Neural progenitor cell (in vitro differentiated cells): Measurements from ENCODE around the gene GPR50. TPM values are rescaled to one million over a fixed set of nuclear protein-coding genes. Genes with fewer than 3 reads are reported as not detected.

ENCODE experiments used
- DNase-seq: peaks from one replicate; pipeline ENCODE4 v3.0.0-alpha.2; 2016; ENCODE audit warnings: low spot score
- H2AFZ ChIP-seq: fragments of 200-600 bp; sonication (generic); replicated peaks from 2 replicates; pipeline ENCODE4 v1.6.1; 2016; ENCODE audit warnings: antibody characterized with exemption
- H3F3A ChIP-seq: fragments of 200-600 bp; sonication (generic); 2 replicates; pipeline ENCODE4 v1.6.1; 2016; ENCODE audit warnings: antibody characterized with exemption, low read depth
- H3K27ac ChIP-seq: fragments of 200-600 bp; sonication (generic); 2 replicates; pipeline ENCODE4 v1.5.1; 2016; ENCODE audit warnings: mild to moderate bottlenecking
- H3K27me3 ChIP-seq: fragments of 200-600 bp; sonication (generic); 2 replicates; pipeline ENCODE4 v1.6.1; 2016; ENCODE audit warnings: mild to moderate bottlenecking, moderate library complexity
- H3K36me3 ChIP-seq: fragments of 200-600 bp; sonication (generic); 2 replicates; pipeline ENCODE4 v1.5.1; 2016
- H3K4me1 ChIP-seq: fragments of 200-600 bp; sonication (generic); 2 replicates; pipeline ENCODE4 v1.6.1; 2016; ENCODE audit warnings: mixed run types
- H3K4me2 ChIP-seq: fragments of 200-600 bp; sonication (generic); 2 replicates; pipeline ENCODE4 v1.6.1; 2016
- H3K4me3 ChIP-seq: fragments of 200-600 bp; sonication (generic); 2 replicates; pipeline ENCODE4 v1.5.1; 2016
- H3K79me2 ChIP-seq: fragments of 200-600 bp; sonication (generic); 2 replicates; pipeline ENCODE4 v1.6.1; 2016; ENCODE audit warnings: low read depth
- H3K9ac ChIP-seq: fragments of 200-600 bp; sonication (generic); 2 replicates; pipeline ENCODE4 v1.6.1; 2016
- H3K9me3 ChIP-seq: fragments of 200-600 bp; sonication (generic); 2 replicates; pipeline ENCODE4 v1.5.1; 2016; ENCODE audit warnings: low read depth
- H4K20me1 ChIP-seq: fragments of 200-600 bp; sonication (generic); 2 replicates; pipeline ENCODE4 v1.6.1; 2016; ENCODE audit warnings: low read depth
- H3K27ac Mint-ChIP-seq: 3 replicates; pipeline ENCODE4 v1.8.0; 2021; ENCODE audit warnings: mixed read lengths
- H3K27me3 Mint-ChIP-seq: 2 replicates; pipeline ENCODE4 v1.8.0; 2022; ENCODE audit warnings: low read depth, mild to moderate bottlenecking, inconsistent platforms, moderate library complexity, mixed read lengths; ENCODE audit not compliant: insufficient read depth
- H3K36me3 Mint-ChIP-seq: 3 replicates; pipeline ENCODE4 v1.8.0; 2021; ENCODE audit warnings: mixed read lengths
- H3K4me1 Mint-ChIP-seq: 3 replicates; pipeline ENCODE4 v1.8.0; 2021; ENCODE audit warnings: mixed read lengths
- H3K4me3 Mint-ChIP-seq: 3 replicates; pipeline ENCODE4 v1.8.0; 2021; ENCODE audit warnings: mild to moderate bottlenecking, moderate library complexity, mixed read lengths
- H3K9me3 Mint-ChIP-seq: 3 replicates; pipeline ENCODE4 v1.8.0; 2020; ENCODE audit warnings: mixed read lengths
- EZH2 ChIP-seq: fragments of 200-600 bp; sonication (generic); IDR thresholded peaks from 2 replicates; pipeline ENCODE4 v1.6.1; 2017; ENCODE audit warnings: antibody characterized with exemption, mild to moderate bottlenecking, moderate library complexity
- EZH2phosphoT487 ChIP-seq: fragments of 200-600 bp; sonication (generic); IDR thresholded peaks from 2 replicates; pipeline ENCODE4 v1.6.1; 2017; ENCODE audit warnings: antibody characterized with exemption
- microRNA-seq: library from miRNA; unstranded; fragments of <30 nt; microRNA quantifications from one replicate; pipeline ENCODE4, GENCODE V29; 2016
- small RNA-seq: library from RNA; depleted of rRNA; stranded (forward); fragments of <200 nt; gene quantifications from one replicate; pipeline ENCODE3, GENCODE V24; 2015
- total RNA-seq: library from RNA; depleted of rRNA; stranded (reverse); fragments of >200 nt; gene quantifications from 2 replicates; pipeline ENCODE4 v1.2.3, GENCODE V29; 2015; ENCODE audit warnings: low replicate concordance
- TF ChIP-seq, protein P1 (sequence below): fragments of 200-600 bp; sonication (generic); IDR thresholded peaks from 2 replicates; pipeline ENCODE4 v1.5.1; 2017; ENCODE audit warnings: antibody characterized with exemption, mild to moderate bottlenecking

GPR50 gene
- total RNA-seq, 1 donor from 2014 or later, result 0.47 TPM

DNA sequence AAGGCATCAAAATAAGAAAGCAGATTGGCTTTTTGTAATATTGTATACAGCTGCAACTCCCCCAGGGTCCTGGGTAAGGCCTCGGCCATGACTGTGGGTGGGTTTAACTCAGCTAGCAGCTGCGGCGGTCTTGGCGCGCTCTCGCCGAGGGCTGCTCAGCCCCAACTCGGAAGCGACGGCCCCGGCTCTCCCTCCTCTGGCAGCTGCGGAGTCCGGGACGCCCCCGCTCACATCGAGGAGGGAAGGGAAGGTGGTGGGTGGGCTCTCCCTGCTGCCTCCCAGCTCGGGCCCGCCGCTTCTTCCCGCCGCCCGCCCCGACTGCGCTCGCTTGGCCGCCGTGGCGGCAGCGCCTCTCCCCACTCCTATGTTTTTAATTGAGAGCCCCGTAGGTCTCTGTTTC is 51.2 kb downstream of the GPR50 start:
- Histone ChIP-seq H3F3A (no peaks in the 10 kb centered on the region), H3K4me1 (no peaks in the 10 kb centered on the region), H3K36me3 (no peaks in the 10 kb centered on the region), H4K20me1 (no peaks in the 10 kb centered on the region), H3K27ac (no peak overlapping the region), H3K27me3 (peaks cover 25% of the 10 kb centered on the region), H3K9me3 (no peaks in the 10 kb centered on the region), H3K4me2 (no peak overlapping the region), H2AFZ (no peak overlapping the region), H3K79me2 (no peaks in the 10 kb centered on the region), H3K9ac (no peak overlapping the region), H3K4me3 (no peak overlapping the region)
- peaks cover 8% of the 10 kb centered on the region for H3K9me3 Mint-ChIP-seq
- peaks cover 2% of the 10 kb centered on the region for H3K27me3 Mint-ChIP-seq
- H3K4me3 Mint-ChIP-seq, result no peak overlapping the region
- no peak overlapping the region for H3K27ac Mint-ChIP-seq
- H3K36me3 Mint-ChIP-seq, result no peaks in the 10 kb centered on the region
- DNase-seq, result peak; percentile 33
- TF ChIP-seq, protein P1, sequence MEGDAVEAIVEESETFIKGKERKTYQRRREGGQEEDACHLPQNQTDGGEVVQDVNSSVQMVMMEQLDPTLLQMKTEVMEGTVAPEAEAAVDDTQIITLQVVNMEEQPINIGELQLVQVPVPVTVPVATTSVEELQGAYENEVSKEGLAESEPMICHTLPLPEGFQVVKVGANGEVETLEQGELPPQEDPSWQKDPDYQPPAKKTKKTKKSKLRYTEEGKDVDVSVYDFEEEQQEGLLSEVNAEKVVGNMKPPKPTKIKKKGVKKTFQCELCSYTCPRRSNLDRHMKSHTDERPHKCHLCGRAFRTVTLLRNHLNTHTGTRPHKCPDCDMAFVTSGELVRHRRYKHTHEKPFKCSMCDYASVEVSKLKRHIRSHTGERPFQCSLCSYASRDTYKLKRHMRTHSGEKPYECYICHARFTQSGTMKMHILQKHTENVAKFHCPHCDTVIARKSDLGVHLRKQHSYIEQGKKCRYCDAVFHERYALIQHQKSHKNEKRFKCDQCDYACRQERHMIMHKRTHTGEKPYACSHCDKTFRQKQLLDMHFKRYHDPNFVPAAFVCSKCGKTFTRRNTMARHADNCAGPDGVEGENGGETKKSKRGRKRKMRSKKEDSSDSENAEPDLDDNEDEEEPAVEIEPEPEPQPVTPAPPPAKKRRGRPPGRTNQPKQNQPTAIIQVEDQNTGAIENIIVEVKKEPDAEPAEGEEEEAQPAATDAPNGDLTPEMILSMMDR, result no peak
- no peak for TF ChIP-seq EZH2phosphoT487
- TF ChIP-seq EZH2, result no peak
- no peaks in the 10 kb centered on the region for H3K4me1 Mint-ChIP-seq

DNA sequence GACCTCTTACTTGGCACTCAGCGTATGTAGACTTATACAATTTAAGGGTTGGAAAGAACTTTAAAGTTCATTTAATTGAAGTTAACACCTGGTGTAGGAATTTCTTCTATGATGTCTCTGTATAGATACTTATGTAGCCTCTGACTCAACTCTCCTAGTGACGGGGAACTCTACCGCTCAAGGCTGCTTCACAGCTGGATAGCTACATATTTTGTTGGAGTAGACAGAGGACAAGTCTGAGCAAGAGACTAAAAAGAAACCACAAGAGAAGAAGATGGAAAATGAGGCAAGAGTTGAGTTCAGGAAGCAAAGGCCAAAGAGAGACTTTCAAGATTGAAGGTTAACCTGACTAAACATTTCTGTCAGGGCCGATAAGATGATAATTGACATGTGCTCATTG is 52.6 kb downstream of the GPR50 start:
- Mint-ChIP-seq H3K4me3 (no peak overlapping the region), H3K4me1 (no peaks in the 10 kb centered on the region), H3K27ac (no peak overlapping the region), H3K36me3 (no peaks in the 10 kb centered on the region), H3K9me3 (peaks cover 8% of the 10 kb centered on the region), H3K27me3 (peaks cover 2% of the 10 kb centered on the region)
- H3K9ac ChIP-seq, result no peak overlapping the region
- H3K36me3 ChIP-seq, result no peaks in the 10 kb centered on the region
- TF ChIP-seq, protein P1, result no peak
- TF ChIP-seq EZH2phosphoT487, result no peak
- no peak for TF ChIP-seq EZH2
- H3K4me3 ChIP-seq, result no peak overlapping the region
- no peaks in the 10 kb centered on the region for H4K20me1 ChIP-seq
- DNase-seq, result no peak
- H3K4me1 ChIP-seq, result no peaks in the 10 kb centered on the region
- no peaks in the 10 kb centered on the region for H3F3A ChIP-seq
- H3K9me3 ChIP-seq, result no peaks in the 10 kb centered on the region
- no peak overlapping the region for H2AFZ ChIP-seq
- no peak overlapping the region for H3K4me2 ChIP-seq
- H3K79me2 ChIP-seq, result no peaks in the 10 kb centered on the region
- no peak overlapping the region for H3K27ac ChIP-seq
- peaks cover 25% of the 10 kb centered on the region for H3K27me3 ChIP-seq

Small RNA genes within 50 kb of the gene (microRNA-seq; reads per million reads assigned to microRNA genes)
- not detected for gene MIR4330

Small RNA genes within 50 kb of the gene (small RNA-seq; reads per million reads assigned to genes)
- gene MIR4330, result not detected

Other genes starting within 250 kb of the GPR50 start
- gene HMGB3, start 193.2 kb upstream of the GPR50 start, total RNA-seq, result 86.6 and 187 TPM in 2 replicates
- gene VMA21, start 220.6 kb downstream of the GPR50 start, total RNA-seq, result 111 and 161 TPM in 2 replicates